Type B pancreatic cell (in vitro differentiated cells): ENCODE results near the gene ROPN1. TPM values are rescaled to one million over a fixed set of nuclear protein-coding genes. Genes with fewer than 3 reads are reported as not detected.
A peak's percentile ranks its signal among the peaks of the same experiment; 100 is the strongest.
"Not testable (repeated sequence)": the region's sequence is repeated elsewhere in the genome, so short reads cannot be mapped to it uniquely, and the experiment has no call there.

Experiments used
- DNase-seq: peaks from one replicate; pipeline ENCODE4 v3.0.0; 2021; ENCODE audit warnings: mixed read lengths; ENCODE audit not compliant: unreplicated experiment; ENCODE audit errors: extremely low spot score
- H3K27ac Mint-ChIP-seq: 2 replicates; pipeline ENCODE4 v1.8.0; 2021; ENCODE audit warnings: mild to moderate bottlenecking, mixed read lengths
- H3K27me3 Mint-ChIP-seq: 2 replicates; pipeline ENCODE4 v1.8.0; 2021; ENCODE audit warnings: mixed read lengths
- H3K36me3 Mint-ChIP-seq: 2 replicates; pipeline ENCODE4 v1.8.0; 2021; ENCODE audit warnings: mixed read lengths
- H3K4me1 Mint-ChIP-seq: one replicate; pipeline ENCODE4 v1.8.0; 2021; ENCODE audit warnings: mixed read lengths; ENCODE audit not compliant: unreplicated experiment
- H3K4me3 Mint-ChIP-seq: 2 replicates; pipeline ENCODE4 v1.8.0; 2021; ENCODE audit warnings: mild to moderate bottlenecking, mixed read lengths
- H3K9me3 Mint-ChIP-seq: 2 replicates; pipeline ENCODE4 v1.8.0; 2021; ENCODE audit warnings: mixed read lengths
- CTCF ChIP-seq: fragments of 200-600 bp; sonication (generic); conservative IDR thresholded peaks from 2 replicates; pipeline ENCODE4 v1.5.0; 2021; ENCODE audit warnings: antibody characterized with exemption, mild to moderate bottlenecking
- total RNA-seq: library from RNA; stranded (reverse); gene quantifications from 2 replicates; pipeline ENCODE4 v1.2.1, GENCODE V29; 2021; ENCODE audit warnings: low replicate concordance

The ROPN1 gene
- total RNA-seq, 1 donor from 2014 or later, result not detected

- H3K27me3 Mint-ChIP-seq, result peaks cover 53% of the 10 kb centered on the region
- no peaks in the 10 kb centered on the region for H3K36me3 Mint-ChIP-seq
- no peak overlapping the region for H3K27ac Mint-ChIP-seq
- no peak for DNase-seq
- H3K9me3 Mint-ChIP-seq, result peaks cover 7% of the 10 kb centered on the region
- no peak for TF ChIP-seq CTCF
- peaks cover 5% of the 10 kb centered on the region for H3K4me1 Mint-ChIP-seq
- H3K4me3 Mint-ChIP-seq, result peak overlapping the region; percentile 74
Observed at GRCh38 chr3:123980539-123980938, 11.4 kb downstream of the ROPN1 start.

- H3K27me3 Mint-ChIP-seq, result peaks cover 53% of the 10 kb centered on the region
- H3K4me3 Mint-ChIP-seq, result peak overlapping the region; percentile 74
- not testable (repeated sequence) for H3K36me3 Mint-ChIP-seq, H3K27ac Mint-ChIP-seq, H3K9me3 Mint-ChIP-seq, H3K4me1 Mint-ChIP-seq, DNase-seq
- peak; percentile 86 for TF ChIP-seq CTCF
Observed at GRCh38 chr3:123979525-123980501, 12.1 kb downstream of the ROPN1 start.

- peaks cover 36% of the 10 kb centered on the region for H3K27me3 Mint-ChIP-seq
- H3K36me3 Mint-ChIP-seq, H3K4me3 Mint-ChIP-seq, H3K27ac Mint-ChIP-seq, DNase-seq, H3K4me1 Mint-ChIP-seq, H3K9me3 Mint-ChIP-seq: not testable (repeated sequence)
Observed at GRCh38 chr3:123976904-123977303, 15.0 kb downstream of the ROPN1 start.

GRCh38 chr3:123976181-123976898 lies 15.6 kb downstream of the ROPN1 start:
- peaks cover 10% of the 10 kb centered on the region for H3K4me1 Mint-ChIP-seq
- H3K27me3 Mint-ChIP-seq, result peaks cover 35% of the 10 kb centered on the region
- H3K36me3 Mint-ChIP-seq, H3K9me3 Mint-ChIP-seq, H3K4me3 Mint-ChIP-seq, H3K27ac Mint-ChIP-seq, DNase-seq: not testable (repeated sequence)

GRCh38 chr3:123975030-123975429 lies 16.9 kb downstream of the ROPN1 start:
- H3K4me3 Mint-ChIP-seq, H3K27ac Mint-ChIP-seq, H3K36me3 Mint-ChIP-seq, H3K4me1 Mint-ChIP-seq, H3K9me3 Mint-ChIP-seq, DNase-seq: not testable (repeated sequence)
- H3K27me3 Mint-ChIP-seq, result peaks cover 23% of the 10 kb centered on the region

GRCh38 chr3:123971406-123971805 lies 20.5 kb downstream of the ROPN1 start:
- no peaks in the 10 kb centered on the region for H3K9me3 Mint-ChIP-seq
- H3K27me3 Mint-ChIP-seq, result peaks cover 18% of the 10 kb centered on the region
- TF ChIP-seq CTCF, result no peak
- H3K4me1 Mint-ChIP-seq, result peaks cover 11% of the 10 kb centered on the region
- no peak overlapping the region for H3K27ac Mint-ChIP-seq
- no peak overlapping the region for H3K4me3 Mint-ChIP-seq
- DNase-seq, result no peak
- H3K36me3 Mint-ChIP-seq, result no peaks in the 10 kb centered on the region

GRCh38 chr3:123967260-123967659 lies 24.7 kb downstream of the ROPN1 start:
- not testable (repeated sequence) for H3K27ac Mint-ChIP-seq, H3K4me3 Mint-ChIP-seq, DNase-seq, H3K36me3 Mint-ChIP-seq, H3K9me3 Mint-ChIP-seq
- H3K27me3 Mint-ChIP-seq, result peaks cover 14% of the 10 kb centered on the region
- peaks cover 11% of the 10 kb centered on the region for H3K4me1 Mint-ChIP-seq

- not testable (repeated sequence) for H3K36me3 Mint-ChIP-seq, H3K4me3 Mint-ChIP-seq, DNase-seq, H3K9me3 Mint-ChIP-seq, H3K27ac Mint-ChIP-seq
- H3K4me1 Mint-ChIP-seq, result peaks cover 11% of the 10 kb centered on the region
- H3K27me3 Mint-ChIP-seq, result peaks cover 12% of the 10 kb centered on the region
Observed at GRCh38 chr3:123966799-123967198, 25.1 kb downstream of the ROPN1 start.

- not testable (repeated sequence) for H3K36me3 Mint-ChIP-seq, H3K27ac Mint-ChIP-seq, H3K27me3 Mint-ChIP-seq, DNase-seq, H3K9me3 Mint-ChIP-seq, H3K4me3 Mint-ChIP-seq
- peaks cover 19% of the 10 kb centered on the region for H3K4me1 Mint-ChIP-seq
Observed at GRCh38 chr3:123964793-123965192, 27.1 kb downstream of the ROPN1 start.
